Testis (tissue), 2 donors: ENCODE results near the gene PARP1.

Source experiments
- CTCF ChIP-seq, 3 experiments: fragments of 450-650 bp in 2 of 3; fragments of 200-600 bp in 1 of 3; sonication (generic) in 1 of 3; IDR thresholded peaks; one replicate each; pipeline ENCODE4 v1.5.1; 2016 to 2019; ENCODE audit warnings: antibody characterized with exemption in 3 of 3, mild to moderate bottlenecking in 2 of 3, moderate library complexity in 1 of 3
- POLR2A ChIP-seq: fragments of 450-650 bp; IDR thresholded peaks from one replicate; pipeline ENCODE4 v1.6.1; 2017; ENCODE audit warnings: antibody characterized with exemption, mild to moderate bottlenecking, moderate library complexity

- TF ChIP-seq CTCF (IDR thresholded peaks at IDR 0.05) (no peak), POLR2A (no peak)
Observed at GRCh38 chr1:226444901-226445300, 37.0 kb upstream of the PARP1 start.
